Renal cortex interstitium (tissue), 11 donors: ENCODE data around the gene ZBTB39. TPM values are rescaled to one million over a fixed set of nuclear protein-coding genes. Genes with fewer than 3 reads are reported as not detected.
A peak's percentile ranks its signal among the peaks of the same experiment; 100 is the strongest.

Experiments used
- DNase-seq, 11 donors: peaks; one replicate each; pipeline ENCODE4 v3.0.0-alpha.2; 2013; ENCODE audit warnings: low read depth in 9 of 11, low spot score in 4 of 11; ENCODE audit errors: extremely low read depth in 1 of 11
- polyA plus RNA-seq, 3 donors: library from polyadenylated mRNA; unstranded; fragments of 120-200 nt; gene quantifications; one replicate each; pipeline ENCODE4 v1.2.1, GENCODE V29; 2013; ENCODE audit not compliant: insufficient read length in 3 of 3

ZBTB39 gene
- polyA plus RNA-seq, 3 donors, result 10.3 to 13.2 (median 12.9) TPM

- DNase-seq, result no peak
Observed at GRCh38 chr12:57010627-57011247, 4.4 kb upstream of the ZBTB39 start.

GRCh38 chr12:57009949-57010626, 3.7 kb upstream of the ZBTB39 start:
- DNase-seq, result no peak

- peak in 8 of 11 donors; percentile 34 to 70 (median 44) for DNase-seq
Observed at GRCh38 chr12:57008178-57008577, 1.8 kb upstream of the ZBTB39 start.

GRCh38 chr12:57006809-57007475, 596 bp upstream of the ZBTB39 start:
- DNase-seq, result no peak

GRCh38 chr12:57004651-57005050, 1.7 kb downstream of the ZBTB39 start:
- no peak for DNase-seq

GRCh38 chr12:57003395-57003794, 3.0 kb downstream of the ZBTB39 start:
- no peak for DNase-seq

GRCh38 chr12:57001448-57001906, 4.9 kb downstream of the ZBTB39 start:
- DNase-seq, result peak in 3 of 11 donors; percentile 40 to 44 (median 43)

- DNase-seq, result no peak
Observed at GRCh38 chr12:57000393-57000792, 6.0 kb downstream of the ZBTB39 start.

GRCh38 chr12:56999456-56999855, 6.9 kb downstream of the ZBTB39 start:
- DNase-seq, result no peak

GRCh38 chr12:56998981-56999380, 7.4 kb downstream of the ZBTB39 start:
- no peak for DNase-seq

- DNase-seq, result no peak
Observed at GRCh38 chr12:56998316-56998715, 8.0 kb downstream of the ZBTB39 start.

- DNase-seq, result no peak
Observed at GRCh38 chr12:56996793-56997545, 9.4 kb downstream of the ZBTB39 start.

GRCh38 chr12:56995930-56996496, 10.3 kb downstream of the ZBTB39 start:
- DNase-seq, result no peak

- no peak for DNase-seq
Observed at GRCh38 chr12:56995201-56995929, 11.0 kb downstream of the ZBTB39 start.

- DNase-seq, result no peak
Observed at GRCh38 chr12:56994231-56994746, 12.1 kb downstream of the ZBTB39 start.

GRCh38 chr12:56993346-56993745, 13.0 kb downstream of the ZBTB39 start:
- no peak for DNase-seq

GRCh38 chr12:56991319-56992246, 14.8 kb downstream of the ZBTB39 start:
- no peak for DNase-seq
